A172 (cell line): Measurements from ENCODE around the gene GRIK5. TPM values are rescaled to one million over a fixed set of nuclear protein-coding genes. Genes with fewer than 3 reads are reported as not detected.
"Not testable (repeated sequence)": the region's sequence is repeated elsewhere in the genome, so short reads cannot be mapped to it uniquely, and the experiment has no call there.

Source experiments
- DNase-seq: peaks from one replicate; pipeline ENCODE4 v3.0.0-alpha.2; 2015; ENCODE audit warnings: low spot score
- total RNA-seq: library from RNA; depleted of rRNA; stranded (reverse); fragments of >200 nt; shearing (Covaris generic); gene quantifications from 2 replicates; pipeline ENCODE4 v1.2.3, GENCODE V29; 2014

GRIK5 gene
- total RNA-seq, 1 experiment from 2014 or later = 0.76 TPM

DNA sequence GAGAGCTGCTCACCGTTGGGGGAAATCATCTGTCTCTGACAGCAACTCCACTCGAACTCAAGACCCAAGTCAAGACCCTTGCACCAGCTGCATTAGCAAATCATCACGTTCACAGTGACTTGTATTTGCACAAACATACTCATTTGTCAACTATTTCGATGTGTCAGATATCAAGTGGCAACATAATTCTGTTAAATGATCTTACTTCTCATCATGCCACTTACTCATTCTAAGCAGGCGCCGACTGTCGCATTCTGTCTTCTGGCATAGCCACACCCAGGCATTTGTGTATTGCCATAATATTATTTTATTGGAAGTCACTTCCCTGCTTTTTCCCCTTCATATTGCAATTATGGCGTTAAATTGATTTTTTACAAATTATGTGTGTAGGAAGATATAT is 53.0 kb downstream of the GRIK5 start:
- DNase-seq = no peak

DNA sequence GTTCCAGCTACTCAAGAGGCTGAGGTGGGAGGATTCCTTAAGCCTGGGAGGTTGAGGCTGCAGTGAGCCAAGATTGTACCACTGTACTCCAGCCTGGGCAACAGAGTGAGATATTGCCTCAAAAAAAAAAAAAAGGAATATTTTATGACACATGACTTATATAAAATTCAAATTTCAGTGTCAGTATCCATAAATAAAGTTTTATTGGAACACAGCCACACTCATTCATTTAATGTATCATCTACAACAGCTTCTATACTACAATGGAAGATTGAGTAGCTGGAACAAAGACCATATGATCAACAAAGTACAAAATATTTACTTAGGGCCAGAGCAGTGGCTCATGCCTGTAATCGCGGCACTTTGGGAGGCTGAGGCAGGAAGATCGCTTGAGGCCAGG is 57.3 kb downstream of the GRIK5 start:
- DNase-seq = not testable (repeated sequence)

DNA sequence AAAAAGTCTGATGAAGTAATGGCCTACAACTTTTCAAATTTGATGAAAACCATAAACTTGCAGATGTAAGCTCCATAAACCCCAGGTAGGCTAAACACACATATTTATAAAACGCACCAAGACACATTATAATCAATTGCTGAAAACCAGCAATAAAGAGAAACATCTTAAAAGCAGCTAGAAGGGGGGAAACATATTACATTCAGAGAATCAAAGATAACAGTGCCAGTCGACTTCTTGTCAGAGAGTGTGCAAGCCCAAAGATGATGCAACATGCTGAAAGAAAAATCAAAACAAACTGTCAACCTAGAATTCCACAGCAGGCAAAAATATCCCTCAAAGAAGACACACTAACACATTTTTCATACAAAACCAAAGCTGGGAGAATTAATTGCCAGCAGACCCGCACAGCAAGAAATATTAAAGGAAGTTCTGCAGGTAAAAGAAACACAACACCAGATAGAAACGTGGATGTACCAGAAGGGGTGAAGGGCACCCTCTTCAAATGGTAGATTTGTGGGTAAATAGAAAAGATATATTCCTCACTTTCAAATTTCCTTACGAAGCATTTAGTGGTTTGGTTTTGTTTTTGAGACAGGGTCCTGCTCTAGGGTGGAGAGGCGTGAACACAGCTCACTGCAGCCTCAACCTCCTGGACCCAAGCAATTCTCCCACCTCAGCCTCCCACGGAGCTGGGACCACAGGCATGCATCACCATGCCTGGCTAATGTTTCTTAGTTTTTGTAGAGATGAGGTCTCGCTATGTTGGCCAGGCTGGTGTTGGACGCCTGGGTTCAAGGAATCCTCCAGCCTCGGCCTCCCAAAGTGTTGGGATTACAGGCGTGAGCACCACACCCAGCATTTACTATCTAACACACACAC is 59.5 kb downstream of the GRIK5 start:
- DNase-seq = no peak

DNA sequence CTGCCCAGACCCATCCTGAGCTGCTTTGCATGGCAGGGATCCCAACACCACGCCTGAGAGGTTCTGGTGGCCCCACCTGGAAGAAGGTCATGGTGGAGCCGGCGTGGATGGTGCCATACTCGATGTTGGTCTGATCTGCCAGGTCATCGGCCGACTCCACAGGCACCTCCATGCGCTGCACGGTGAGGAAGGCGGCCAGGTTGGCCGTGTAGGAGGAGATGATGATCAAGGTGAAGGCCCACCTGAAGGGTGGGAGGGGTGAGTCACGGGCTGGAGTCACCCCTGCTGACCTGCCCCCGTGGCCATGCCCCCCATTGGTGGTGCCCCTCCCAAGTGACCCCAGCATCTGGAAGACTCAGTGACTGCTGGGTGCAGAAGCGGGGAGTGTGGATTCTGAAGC is 63.4 kb downstream of the GRIK5 start:
- no peak for DNase-seq

DNA sequence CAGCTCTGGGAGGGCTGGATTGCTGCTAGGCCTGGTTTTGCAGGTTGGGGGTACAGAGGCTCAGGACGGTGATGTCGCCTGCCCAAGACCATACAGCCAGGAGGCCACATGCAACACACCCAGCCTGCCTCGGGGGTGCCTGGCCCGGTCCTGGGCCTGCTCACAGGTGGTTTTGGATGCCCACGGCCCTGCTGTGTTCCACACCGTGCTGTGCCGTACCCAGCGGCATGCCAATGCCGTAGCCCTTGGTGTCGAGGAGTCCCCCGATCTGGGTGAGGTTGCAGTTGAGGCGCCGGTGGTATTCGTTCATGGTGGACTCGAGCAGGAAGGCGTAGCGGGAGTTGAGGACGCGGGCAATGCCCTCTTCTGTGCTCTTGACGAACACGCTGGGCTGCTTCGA is 64.5 kb downstream of the GRIK5 start:
- DNase-seq = no peak

DNA sequence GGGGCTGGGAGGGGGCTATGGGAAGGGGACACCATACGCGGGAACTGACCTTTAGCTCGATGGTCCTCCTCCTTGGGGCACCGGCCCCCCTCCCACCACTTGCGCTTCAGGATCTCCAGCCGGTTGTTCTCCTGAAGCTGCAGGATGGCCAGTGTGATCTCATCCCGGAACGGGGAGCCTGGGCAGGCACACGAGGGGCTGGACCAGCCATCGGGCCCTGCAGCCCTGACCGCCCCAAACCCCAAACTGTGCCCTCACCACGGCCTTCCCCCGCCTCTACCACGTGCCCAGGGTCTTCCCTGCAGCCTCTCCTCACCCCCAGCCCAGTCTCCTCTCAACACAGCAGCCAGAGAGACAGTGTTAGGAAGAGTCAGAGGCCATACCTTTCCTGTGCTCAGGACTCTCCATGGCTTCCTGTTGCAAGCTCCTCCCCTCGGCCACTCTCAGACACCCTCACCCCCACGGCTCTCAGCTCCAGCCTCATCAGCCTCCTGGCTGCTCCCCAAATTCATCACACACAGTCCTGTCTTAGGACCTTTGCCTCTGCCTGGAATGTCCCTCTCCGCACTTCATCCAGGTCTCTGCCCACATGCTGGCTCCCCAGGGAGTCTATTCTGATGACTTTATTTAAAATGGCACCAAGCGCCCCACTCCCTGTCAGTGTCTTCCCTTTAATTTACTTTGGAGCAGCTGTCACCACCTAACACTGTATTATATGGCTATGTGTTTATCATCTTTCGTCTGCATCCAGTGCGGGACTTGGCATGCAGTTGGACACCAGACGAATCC is 66.3 kb downstream of the GRIK5 start:
- DNase-seq = no peak

DNA sequence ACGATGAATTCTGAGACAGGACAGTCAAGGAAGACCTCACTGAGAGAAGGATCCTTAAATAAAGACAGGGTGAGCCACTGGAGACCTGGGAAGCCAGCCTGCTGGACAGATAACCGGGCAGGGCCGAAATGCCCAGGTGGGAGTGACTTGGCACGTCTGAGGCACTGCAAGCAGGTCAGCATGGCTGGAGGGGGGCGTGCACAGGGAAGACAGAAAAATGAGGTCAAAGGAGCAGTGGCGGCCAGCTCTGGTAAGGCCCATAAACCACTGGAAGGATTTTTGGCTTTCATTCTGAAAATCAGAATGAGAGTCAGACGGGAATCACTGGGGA is 70.2 kb downstream of the GRIK5 start:
- no peak for DNase-seq

DNA sequence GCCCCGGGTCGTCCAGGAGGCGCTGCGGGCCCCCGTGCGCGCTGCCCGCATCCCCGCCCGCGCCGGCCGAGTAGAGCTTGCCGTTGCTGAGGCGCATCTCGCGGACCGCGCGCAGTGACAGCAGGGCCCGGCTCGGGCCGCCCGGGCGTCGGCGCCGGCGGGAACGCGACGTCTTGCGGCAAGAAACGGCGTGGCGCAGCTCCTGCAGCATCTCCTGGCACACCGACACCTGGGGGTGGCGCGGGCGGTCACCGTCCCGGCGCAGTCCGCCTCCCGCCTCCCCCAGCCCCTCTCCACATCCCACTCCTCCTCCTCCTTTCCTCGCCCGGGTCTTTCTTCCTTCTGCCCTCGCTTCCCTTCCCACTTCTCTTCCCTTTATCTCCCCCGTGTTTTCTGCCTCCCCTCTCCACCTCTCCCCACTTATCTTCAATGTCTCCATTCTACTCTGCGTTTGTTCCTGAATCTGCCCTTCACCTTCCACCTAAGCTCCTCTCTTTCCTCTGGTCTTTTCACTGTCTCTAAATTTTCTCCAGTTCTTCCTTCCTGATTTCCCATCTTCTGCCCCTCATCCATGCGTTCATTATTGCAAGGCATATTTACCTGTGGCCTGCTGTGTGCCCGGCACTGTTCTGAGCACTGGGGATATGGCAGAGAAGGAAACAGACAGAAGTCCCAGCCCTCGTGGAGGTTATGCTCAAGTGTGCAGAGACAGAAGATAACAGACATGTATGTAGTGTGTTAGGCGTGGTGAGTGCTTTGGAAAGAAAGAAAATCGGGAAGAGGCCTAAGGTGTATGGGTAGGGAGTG is 70.7 kb downstream of the GRIK5 start:
- no peak for DNase-seq

DNA sequence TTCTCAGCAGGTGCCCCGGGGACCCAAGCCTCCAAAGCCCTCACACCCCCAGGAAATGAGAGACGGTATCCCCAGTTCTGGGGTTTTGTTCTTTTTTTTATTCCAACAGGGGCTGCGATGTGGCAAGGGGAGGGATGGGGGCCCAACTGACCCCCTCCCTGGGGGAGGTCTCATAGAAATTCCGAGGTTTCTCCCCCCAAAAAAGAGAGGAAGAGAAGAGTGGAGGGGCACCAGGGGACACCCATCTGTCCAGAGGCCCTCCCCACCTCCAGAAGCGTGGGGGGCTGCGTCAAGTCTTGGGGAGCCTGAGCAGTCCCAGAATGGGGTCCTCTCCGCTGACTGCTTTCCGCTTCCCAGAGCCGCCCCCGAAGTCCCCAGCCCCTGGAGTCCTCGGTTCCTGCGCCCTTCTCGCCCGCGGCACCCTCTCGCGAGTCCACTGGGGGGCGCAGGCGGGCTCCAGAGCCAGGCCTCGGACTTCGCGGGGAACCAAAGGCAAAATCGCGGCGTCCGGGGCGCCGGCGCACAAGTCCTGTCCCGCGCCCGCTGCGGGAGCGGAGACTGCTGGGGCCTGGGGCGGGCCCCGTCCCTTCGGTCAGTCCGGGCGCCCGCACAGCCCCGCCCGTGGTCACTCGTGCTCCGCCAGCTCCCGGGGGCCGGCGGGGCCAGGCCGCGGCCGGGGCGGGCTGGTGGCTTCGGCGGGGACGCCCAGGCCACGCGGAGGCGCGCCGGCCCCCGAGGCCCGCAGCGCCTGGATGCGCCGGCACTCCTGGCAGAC is 71.6 kb downstream of the GRIK5 start:
- no peak for DNase-seq

DNA sequence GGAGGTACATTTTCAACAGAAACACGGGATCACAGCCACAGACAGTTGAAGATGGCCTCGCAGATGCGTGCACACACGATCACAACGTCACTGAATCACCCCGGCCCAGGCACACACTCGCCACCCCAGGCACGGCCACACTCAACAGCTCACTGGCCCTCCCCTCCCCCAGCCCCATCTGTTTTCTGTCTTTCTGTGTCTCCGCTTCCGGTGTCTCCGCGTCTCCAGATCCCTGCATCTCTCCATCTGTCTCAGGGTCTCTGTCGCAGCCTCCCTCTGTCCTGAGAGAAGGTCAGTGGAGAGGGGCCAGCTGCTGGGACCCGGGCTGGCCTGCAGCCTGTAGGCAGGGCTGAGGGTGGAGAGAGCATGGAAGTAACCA is 72.2 kb downstream of the GRIK5 start:
- no peak for DNase-seq

DNA sequence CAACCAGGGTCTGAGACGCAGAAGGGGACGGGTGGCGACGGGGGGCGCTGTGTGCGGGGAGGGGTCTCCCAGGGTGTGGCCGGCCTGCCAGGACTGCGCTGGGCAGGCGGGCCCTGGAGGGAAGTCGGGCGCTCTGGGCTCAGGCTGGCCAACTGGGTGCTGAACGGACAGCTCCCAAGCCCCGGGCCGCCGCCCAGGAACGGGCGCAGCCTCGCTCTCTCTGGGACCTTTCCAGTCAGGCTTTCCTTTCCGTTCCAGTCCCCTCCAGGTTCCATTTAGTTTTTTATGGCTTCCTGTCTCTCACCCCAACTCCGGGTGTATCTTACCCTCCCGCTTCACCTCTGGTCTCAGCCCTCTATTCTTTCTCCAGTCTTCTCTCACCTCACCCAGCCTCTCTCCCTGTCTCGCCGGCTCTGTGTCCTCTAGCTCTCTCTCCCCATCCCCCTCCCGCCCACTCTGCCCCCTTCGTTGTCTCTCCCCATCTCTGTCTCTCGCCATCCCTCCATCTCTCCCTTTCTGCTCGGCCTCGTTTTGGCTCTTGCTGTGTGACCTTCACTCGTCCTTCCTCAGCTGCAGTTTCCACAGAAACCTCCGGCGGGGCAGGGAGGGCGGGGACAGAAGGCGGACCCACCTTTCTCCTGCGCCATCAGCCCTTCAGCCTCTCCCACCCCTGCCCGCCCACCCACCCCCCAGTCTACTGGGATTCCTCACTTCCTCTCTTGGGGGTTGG is 72.7 kb downstream of the GRIK5 start:
- DNase-seq = peak; percentile 50

DNA sequence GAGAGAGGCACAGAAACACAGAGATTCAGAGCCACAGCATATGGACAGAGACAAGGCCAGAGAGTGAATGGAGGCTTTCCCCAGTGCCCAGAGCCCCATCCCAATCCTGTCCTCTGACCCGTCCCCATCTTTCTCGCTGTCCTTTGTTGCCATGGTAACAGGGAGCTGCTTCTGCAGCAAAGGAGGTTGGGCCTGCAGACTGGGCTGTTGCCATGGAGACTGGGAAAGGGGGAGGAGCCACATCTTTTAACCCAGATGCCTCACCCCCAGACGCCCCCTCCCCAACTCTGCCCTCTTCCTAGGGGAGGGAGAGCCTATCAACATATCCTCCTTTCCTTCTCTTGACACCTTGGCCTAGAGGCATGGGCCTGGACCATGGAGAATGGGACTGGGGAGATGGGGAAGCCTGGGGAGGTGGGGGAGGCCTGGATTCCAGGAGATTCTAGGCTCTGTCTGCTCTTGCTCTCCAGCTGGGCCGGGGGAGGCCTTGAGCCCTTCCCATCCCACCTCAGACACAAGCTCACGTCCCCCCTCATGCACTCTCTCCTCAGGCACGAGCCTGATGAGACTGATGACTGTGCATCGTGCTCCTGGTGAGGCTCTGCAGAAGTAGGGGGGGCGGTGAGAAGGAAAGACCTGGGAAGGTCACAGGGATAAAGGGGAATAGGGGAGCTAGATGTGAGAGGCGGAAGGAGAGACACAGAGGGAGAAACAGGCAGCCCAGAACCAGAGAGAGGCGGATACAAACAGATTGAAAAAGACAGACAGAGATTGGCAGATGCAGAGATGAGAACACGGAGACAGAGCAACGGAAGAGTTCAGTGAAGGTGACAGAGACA is 73.8 kb downstream of the GRIK5 start:
- no peak for DNase-seq

DNA sequence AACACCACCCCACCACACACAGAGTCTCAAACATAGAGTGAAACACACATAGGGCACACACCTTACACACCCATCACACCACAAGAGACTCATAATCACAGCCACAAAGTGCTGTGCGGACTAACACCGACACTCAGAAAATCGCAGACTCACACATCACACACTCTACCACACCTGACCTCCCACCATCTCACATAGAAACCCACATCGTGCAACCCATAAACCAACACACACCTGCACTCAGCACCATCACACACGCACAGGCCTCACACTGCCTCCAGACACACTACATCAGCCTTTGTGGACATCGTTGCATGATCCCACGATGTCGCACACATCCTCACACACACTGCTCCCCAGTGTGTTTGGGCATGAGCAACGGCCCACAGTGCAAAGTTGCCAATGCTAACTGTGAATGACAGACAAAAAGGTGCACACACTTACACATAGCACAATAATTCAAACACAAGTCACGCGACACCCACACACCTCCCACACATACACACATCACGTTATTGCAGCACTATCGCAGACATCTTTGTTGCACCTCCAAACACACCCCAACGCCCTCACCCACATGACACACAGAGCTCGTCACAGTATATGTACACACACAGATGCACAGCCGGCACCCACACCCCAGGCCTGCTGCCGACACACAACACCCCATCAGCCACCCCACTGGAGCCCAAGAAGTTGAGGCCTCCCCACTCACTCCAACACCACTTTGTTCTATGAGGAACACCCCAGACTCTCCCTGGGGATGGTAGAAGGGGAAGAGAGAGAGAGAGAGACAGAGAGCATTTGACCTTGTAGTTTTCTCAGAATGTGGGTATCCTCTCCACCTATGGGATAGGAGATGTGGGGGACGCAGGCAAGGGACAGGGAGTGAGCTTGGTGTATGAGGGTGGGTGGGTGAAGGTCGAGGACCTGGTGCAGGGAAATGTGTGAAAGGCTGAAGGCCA is 74.7 kb downstream of the GRIK5 start:
- no peak for DNase-seq

DNA sequence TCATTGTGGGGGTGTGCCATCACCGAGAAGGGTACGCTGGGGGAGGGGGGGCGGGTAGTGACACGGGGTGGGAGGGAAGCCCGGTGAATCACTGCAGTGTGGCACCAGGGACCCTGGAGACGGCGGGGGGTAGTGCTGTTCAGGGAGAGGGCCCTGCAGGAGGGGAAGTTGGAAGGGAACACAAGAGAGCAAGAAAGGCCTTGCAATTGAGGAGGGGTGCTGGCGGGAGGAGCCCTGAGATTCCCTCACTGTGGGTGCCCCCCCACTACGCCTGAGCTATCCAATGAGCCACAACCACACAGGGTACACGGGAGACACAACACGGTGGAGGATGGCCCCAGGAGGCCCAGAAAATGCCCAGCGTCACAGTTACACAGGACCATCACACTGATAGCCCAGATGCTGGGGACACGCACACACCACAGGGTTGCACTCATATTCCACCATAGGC is 75.5 kb downstream of the GRIK5 start:
- DNase-seq = no peak

DNA sequence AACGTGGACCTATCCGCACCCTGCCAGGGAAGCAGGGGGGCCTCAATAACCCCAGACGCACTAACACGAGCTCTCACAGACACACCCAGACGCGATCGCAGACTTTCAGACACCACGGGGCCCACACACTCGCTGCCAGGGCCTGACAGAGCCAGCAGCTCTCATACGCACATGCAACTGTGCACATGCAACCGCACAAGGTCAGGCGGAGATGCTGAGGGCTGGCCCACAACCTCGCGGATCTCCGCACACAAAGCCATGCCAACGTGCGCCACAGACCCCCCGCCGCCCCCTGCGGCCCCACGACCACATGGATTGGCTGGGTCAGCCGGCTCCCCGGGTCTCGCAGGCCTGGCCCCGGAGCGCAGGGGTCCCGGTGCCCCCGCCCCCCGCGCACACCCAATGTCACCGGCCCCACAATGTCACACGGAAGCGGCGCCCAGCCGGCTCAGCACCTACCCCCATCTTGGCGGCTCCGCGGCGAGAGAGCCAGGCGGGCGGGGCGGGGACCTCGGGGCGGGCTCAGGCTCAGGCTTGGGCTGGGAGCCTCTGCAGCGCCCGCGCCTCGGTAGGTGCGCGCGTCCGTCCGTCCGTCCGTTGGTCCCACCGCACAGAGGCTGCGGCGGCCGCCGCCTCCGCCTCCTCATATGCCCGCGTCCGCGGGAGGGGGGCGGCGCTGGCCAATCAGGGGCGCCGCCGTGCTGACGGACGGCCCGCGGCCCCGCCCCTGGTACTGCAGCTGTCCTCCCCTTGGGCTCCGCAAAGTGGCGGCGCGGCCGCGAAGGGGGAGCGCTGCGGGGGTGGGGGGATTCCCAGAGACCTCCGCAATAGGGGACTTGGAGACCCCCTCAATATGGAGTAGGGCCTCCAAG is 76.2 kb downstream of the GRIK5 start, which contains the start of gene ATP1A3:
Gene ATP1A3, minus strand, starts transcription at position 619 of the 872 bp plus-strand sequence. Its CDS starts 154 bp downstream, at position 465.
- peak; percentile 40 for DNase-seq

DNA sequence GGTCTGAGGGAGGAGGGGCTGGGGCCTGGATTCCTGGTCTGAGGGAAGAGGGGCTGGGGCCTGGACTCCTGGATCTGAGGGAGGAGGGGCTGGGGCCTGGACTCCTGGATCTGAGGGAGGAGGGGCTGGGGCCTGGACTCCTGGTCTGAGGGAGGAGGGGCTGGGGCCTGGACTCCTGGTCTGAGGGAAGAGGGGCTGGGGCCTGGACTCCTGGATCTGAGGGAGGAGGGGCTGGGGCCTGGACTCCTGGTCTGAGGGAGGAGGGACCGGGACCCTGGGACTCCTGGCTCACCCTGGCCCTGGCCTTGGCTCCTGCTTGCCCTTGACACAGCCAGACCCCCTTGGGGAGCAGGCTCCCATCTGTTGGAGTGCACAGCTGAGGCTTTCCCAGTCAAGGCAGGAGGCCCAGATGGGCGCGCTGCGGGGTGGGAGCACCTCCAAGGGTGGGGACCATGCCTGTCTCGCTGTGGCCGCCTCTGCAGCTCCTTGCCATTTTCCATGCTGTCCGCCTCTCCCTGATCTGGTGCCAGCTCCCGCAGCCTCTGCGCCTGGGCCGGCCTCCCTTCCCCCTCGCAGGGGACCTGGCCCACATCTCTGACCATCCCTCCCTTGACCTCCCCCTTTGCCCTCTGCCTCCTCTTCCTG is 78.0 kb downstream of the GRIK5 start:
- not testable (repeated sequence) for DNase-seq

DNA sequence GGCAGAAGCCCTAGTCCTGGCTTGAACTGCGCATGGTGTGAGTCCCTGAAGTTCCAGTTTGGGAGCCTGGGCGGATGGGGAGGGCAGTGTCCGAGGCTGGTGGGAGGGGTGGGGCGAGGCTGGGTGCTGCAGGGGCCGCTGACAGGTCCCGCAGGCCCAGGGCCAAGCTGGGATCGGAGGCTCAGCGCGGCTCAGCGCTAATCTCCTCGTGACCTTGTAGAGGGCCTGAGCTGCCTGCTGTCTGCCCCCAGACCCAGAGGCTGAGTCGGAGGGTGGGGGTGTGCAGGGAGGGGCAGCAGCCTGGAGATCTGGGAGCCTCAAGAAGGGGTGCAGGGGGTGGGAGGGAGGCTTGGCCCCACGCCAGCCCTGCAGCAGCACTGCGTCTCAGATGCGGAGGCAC is 79.0 kb downstream of the GRIK5 start:
- DNase-seq = no peak
